AG04449 (cell line): ENCODE measurements around the gene SLC35B3.

Experiments used
- CTCF ChIA-PET: fragments of 350-600 bp; formaldehyde crosslinking; extraction: SDS; loops from one replicate; lab custom pipeline; 2021; ENCODE audit warnings: antibody characterized with exemption; lab: Yijun Ruan, JAX
- POLR2A ChIA-PET: fragments of 400-600, 350-600 bp; formaldehyde crosslinking; extraction: SDS; loops from one replicate; lab custom pipeline; 2020; ENCODE audit warnings: antibody characterized with exemption, inconsistent platforms; lab: Yijun Ruan, JAX
- DNase-seq: peaks from one replicate; pipeline ENCODE4 v3.0.0-alpha.2; 2010; ENCODE audit warnings: low read depth, low spot score
- H3K4me3 ChIP-seq: 2 replicates; pipeline ENCODE4 v1.5.1; 2011; ENCODE audit warnings: low read depth, mild to moderate bottlenecking, control low read depth, low read length
- TF ChIP-seq, protein P1 (sequence below): IDR thresholded peaks from one replicate; pipeline ENCODE4 v1.5.1; 2011; ENCODE audit warnings: mild to moderate bottlenecking, moderate library complexity, low read length, control low read depth, inconsistent platforms; ENCODE audit not compliant: insufficient read depth; ENCODE audit errors: missing control alignments

SLC35B3 gene

DNA sequence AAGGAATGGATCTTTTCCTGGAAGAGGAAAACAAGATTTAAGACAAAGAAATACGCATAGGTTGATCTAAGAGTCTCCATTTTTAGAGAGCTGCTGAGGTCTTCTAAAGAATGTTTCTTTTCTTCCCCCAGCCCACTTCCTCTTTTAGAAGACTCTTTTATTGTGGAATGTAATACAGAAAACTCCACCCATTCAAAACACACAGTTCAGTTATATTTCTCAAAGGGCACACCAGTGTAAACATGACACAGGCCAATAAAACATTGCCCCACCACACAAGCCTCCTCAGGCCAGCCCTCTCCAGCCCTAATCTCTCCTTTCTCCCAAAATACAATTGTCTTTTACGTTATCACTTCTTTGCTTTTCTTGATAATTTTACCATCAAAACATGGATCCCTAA is 42.8 kb downstream of the SLC35B3 start:
- ChIA-PET POLR2A (no interaction called here), CTCF (no interaction called here)
- TF ChIP-seq, protein P1, sequence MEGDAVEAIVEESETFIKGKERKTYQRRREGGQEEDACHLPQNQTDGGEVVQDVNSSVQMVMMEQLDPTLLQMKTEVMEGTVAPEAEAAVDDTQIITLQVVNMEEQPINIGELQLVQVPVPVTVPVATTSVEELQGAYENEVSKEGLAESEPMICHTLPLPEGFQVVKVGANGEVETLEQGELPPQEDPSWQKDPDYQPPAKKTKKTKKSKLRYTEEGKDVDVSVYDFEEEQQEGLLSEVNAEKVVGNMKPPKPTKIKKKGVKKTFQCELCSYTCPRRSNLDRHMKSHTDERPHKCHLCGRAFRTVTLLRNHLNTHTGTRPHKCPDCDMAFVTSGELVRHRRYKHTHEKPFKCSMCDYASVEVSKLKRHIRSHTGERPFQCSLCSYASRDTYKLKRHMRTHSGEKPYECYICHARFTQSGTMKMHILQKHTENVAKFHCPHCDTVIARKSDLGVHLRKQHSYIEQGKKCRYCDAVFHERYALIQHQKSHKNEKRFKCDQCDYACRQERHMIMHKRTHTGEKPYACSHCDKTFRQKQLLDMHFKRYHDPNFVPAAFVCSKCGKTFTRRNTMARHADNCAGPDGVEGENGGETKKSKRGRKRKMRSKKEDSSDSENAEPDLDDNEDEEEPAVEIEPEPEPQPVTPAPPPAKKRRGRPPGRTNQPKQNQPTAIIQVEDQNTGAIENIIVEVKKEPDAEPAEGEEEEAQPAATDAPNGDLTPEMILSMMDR, result no peak
- no peak overlapping the region for H3K4me3 ChIP-seq
- no peak for DNase-seq

- DNase-seq, result no peak
- ChIA-PET CTCF (no interaction called here), POLR2A (no interaction called here)
- TF ChIP-seq, protein P1, result no peak
- H3K4me3 ChIP-seq, result no peak overlapping the region
Observed at GRCh38 chr6:8391934-8392333, 43.4 kb downstream of the SLC35B3 start.

DNA sequence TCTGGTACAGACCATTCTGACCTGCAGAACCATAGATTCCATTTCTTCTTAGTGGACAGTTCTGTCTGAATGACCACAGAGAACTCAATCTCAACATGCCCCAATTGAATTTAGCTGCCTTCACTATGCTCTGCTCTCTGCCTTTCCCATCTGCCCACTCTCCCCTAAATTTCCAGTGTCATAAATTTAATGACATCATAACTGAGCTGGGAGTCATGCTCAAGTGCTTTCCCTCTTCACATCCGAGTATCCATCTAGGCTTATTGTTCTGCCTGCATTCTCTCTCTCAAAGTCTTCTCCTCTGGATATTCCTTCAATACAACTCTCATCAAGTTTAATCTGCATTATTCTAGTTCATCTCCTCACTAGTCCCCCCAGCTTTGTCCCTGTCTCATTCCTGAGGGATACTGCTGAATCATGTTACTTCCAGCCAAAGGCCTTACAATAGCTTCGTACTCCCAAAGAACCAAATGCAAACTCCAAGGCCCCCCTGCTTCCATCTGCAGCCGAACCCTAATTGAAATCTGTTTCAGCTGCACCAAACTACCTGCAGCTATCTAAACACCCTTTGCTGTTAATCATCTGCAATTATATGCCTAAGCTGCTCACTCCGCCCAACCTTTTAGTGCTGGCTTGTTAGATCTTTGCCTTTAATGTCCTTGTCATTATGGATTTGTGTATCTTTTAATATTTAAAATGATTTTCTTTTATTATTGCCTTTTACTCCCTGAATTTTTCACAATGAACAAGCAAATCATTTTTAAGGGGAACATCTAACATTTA is 46.1 kb downstream of the SLC35B3 start:
- no peak for DNase-seq
- POLR2A ChIA-PET, result no interaction called here
- TF ChIP-seq, protein P1, result no peak
- H3K4me3 ChIP-seq, result no peak overlapping the region
- CTCF ChIA-PET, result no interaction called here

DNA sequence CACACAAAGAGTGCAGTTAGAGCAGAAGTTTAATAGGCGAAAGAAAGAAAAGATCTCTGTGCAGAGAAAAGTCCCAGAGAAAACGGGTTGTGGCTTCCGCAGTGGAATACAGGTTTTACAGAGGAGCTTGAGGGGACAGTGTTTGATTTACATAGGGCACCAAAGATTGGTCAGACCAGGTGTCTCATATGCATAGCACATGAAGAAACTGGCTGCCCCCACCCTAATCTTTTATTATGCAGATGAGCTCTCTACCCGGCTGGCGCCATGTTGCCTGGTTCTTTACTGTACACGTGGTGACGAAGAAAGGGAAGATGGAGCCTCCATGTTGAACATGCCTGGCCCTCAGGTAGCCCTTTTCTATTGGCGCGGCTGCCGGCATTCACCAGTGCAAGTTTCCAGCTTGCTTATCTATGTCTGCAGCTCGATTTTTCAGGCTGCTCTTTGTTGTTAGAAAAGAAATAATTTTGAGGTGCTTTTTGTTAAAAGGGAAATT is 47.4 kb downstream of the SLC35B3 start:
- DNase-seq, result no peak
- TF ChIP-seq, protein P1, result no peak
- POLR2A ChIA-PET, result no interaction called here
- H3K4me3 ChIP-seq, result no peak overlapping the region
- CTCF ChIA-PET, result no interaction called here

- no peak for DNase-seq
- ChIA-PET CTCF (no interaction called here), POLR2A (no interaction called here)
- no peak overlapping the region for H3K4me3 ChIP-seq
- TF ChIP-seq, protein P1, result no peak
Observed at GRCh38 chr6:8383584-8383983, 51.8 kb downstream of the SLC35B3 start.

GRCh38 chr6:8382434-8382833 is 52.9 kb downstream of the SLC35B3 start:
- ChIA-PET CTCF (no interaction called here), POLR2A (no interaction called here)
- TF ChIP-seq, protein P1, result no peak
- DNase-seq, result no peak
- no peak overlapping the region for H3K4me3 ChIP-seq
